Measurements from ENCODE around the gene CANX.
"Not testable (repeated sequence)": the region's sequence is repeated elsewhere in the genome, so short reads cannot be mapped to it uniquely, and the experiment has no call there.

The CANX gene

GRCh38 chr5:179731791-179732411 lies 33.1 kb downstream of the CANX start:
- peak overlapping the region; percentile 6 for H3K4me3 ChIP-seq (ENCODE audit: low read depth, low read length)
- in situ Hi-C loops (cut with HindIII; ENCODE audit: low sequenced_read_pairs) = no loop called here
- TF ChIP-seq, protein P1, sequence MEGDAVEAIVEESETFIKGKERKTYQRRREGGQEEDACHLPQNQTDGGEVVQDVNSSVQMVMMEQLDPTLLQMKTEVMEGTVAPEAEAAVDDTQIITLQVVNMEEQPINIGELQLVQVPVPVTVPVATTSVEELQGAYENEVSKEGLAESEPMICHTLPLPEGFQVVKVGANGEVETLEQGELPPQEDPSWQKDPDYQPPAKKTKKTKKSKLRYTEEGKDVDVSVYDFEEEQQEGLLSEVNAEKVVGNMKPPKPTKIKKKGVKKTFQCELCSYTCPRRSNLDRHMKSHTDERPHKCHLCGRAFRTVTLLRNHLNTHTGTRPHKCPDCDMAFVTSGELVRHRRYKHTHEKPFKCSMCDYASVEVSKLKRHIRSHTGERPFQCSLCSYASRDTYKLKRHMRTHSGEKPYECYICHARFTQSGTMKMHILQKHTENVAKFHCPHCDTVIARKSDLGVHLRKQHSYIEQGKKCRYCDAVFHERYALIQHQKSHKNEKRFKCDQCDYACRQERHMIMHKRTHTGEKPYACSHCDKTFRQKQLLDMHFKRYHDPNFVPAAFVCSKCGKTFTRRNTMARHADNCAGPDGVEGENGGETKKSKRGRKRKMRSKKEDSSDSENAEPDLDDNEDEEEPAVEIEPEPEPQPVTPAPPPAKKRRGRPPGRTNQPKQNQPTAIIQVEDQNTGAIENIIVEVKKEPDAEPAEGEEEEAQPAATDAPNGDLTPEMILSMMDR (IDR thresholded peaks at IDR 0.05; ENCODE audit: low read depth, low read length, missing control alignments) = no peak
- peak; percentile 18 for DNase-seq (ENCODE audit: low read depth)

DNA sequence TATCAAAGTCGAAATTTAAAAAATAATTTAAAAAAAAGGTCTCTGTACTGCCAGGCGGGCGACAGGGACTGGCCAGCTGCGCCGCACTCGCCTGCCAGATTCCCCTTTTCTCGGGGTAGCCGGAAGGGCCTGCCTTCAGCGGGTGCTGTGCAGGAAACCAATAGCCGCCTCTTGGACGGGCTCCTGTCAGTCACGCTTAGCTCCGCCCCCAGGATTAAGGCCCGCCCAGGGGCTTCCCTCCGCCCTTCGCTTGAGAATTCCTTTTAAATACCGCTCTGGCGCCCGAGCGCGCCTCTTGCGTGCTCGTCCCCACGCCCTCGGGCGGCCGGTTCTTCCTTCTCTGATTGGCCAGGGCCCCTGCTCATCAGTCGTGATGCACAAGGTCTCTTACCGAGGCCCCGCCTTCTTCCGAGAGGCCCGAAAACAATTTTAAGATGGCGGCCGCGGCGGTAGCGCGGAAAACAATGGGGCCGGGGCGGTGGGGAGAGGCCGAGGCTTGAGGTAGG lies 33.7 kb downstream of the CANX start, which contains the start of gene MAML1:
Gene MAML1 (plus strand): TSS at position 411 of the 506 bp plus-strand sequence. CDS start 291 bp downstream, outside the sequence.
- DNase-seq (ENCODE audit: low read depth) = peak; percentile 100
- in situ Hi-C loops (cut with HindIII; ENCODE audit: low sequenced_read_pairs) = no loop called here
- peak within 1 kb of the TSS; percentile 76 for H3K4me3 ChIP-seq (ENCODE audit: low read depth, low read length)
- TF ChIP-seq, protein P1 (IDR thresholded peaks at IDR 0.05; ENCODE audit: low read depth, low read length, missing control alignments) = no peak

GRCh38 chr5:179732918-179733771 lies 34.4 kb downstream of the CANX start:
- no peak for DNase-seq (ENCODE audit: low read depth)

DNA sequence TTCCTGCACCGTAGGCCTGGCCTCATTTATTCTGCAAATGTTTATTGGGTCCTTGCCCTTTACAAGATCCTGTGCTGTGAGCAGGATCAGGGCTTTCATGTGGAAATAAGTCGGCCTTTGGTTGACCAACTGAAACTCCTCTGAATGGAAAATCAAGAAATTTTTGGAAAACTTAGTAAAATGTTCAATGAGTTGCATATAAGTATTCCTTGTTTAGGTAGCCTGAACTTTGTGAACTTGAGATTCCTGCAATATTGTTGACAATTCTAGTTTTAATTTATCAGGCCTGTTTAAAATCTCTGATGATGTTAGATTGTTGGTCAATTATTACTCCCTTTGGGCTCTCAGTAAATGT lies 35.0 kb downstream of the CANX start:
- TF ChIP-seq, protein P1 (IDR thresholded peaks at IDR 0.05; ENCODE audit: low read depth, low read length, missing control alignments) = no peak
- H3K4me3 ChIP-seq (ENCODE audit: low read depth, low read length) = peak overlapping the region; percentile 76
- DNase-seq (ENCODE audit: low read depth) = peak; percentile 8
- in situ Hi-C loops (cut with HindIII; ENCODE audit: low sequenced_read_pairs) = no loop called here

More at GRCh38 chr5:179732918-179733771, 34.4 kb downstream of the CANX start:
- TF ChIP-seq, protein P1 (IDR thresholded peaks at IDR 0.05; ENCODE audit: low read depth, low read length, missing control alignments) = no peak
- H3K4me3 ChIP-seq (ENCODE audit: low read depth, low read length) = peak overlapping the region; percentile 76
- in situ Hi-C loops (cut with HindIII; ENCODE audit: low sequenced_read_pairs) = no loop called here

DNA sequence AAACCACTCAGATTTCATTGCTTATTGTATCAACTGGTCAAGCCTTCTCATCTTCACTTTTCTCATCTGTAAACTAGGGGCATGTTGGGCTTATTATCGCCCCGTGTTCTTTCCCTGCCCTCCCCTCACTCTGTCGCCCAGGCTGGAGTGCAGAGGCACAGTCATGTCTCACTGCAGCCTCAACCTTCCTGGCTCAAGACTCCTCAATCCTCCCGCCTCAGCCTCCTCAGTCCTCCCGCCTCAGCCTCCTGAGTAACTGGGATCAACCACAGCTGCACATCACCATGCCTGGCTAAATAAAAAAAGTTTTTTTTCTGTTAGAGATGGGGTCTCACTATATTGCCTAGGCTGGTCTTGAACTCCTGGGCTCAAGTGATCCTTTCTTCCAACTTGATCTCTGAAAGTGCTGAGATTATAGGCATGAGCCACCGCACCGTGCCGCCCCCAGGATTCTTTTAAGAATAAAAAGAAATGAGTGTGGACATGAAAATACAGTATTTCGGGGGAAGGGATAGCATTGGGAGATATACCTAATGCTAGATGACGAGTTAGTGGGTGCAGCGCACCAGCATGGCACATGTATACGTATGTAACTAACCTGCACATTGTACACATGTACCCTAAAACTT lies 35.9 kb downstream of the CANX start:
- TF ChIP-seq, protein P1 (IDR thresholded peaks at IDR 0.05; ENCODE audit: low read depth, low read length, missing control alignments) = no peak
- peak overlapping the region; percentile 76 for H3K4me3 ChIP-seq (ENCODE audit: low read depth, low read length)
- in situ Hi-C loops (cut with HindIII; ENCODE audit: low sequenced_read_pairs) = no loop called here
- no peak for DNase-seq (ENCODE audit: low read depth)

DNA sequence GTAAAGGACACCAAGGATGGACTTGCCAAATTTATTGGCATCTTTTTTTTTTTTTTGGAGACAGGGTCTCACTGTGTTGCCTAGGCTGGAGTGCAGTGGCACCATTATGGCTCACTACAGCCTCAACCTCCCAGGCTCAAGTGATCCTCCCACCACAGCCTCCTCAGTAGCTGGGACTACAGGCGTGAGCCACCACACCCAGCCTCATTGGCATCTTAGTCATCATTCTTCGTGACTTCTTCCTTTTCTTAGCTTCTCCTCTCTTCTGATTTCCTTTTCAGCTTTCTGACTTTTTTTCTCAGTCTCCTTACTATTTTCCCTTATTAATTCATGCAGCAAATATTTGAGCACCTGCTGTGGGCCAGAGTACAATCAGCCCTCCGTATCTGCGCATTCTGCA lies 40.0 kb downstream of the CANX start:
- H3K4me3 ChIP-seq (ENCODE audit: low read depth, low read length) = no peak overlapping the region
- no peak for DNase-seq (ENCODE audit: low read depth)
- TF ChIP-seq, protein P1 (IDR thresholded peaks at IDR 0.05; ENCODE audit: low read depth, low read length, missing control alignments) = no peak
- in situ Hi-C loops (cut with HindIII; ENCODE audit: low sequenced_read_pairs) = no loop called here

- DNase-seq (ENCODE audit: low read depth); H3K4me3 ChIP-seq (ENCODE audit: low read depth, low read length); in situ Hi-C loops (cut with HindIII; ENCODE audit: low sequenced_read_pairs): not testable (repeated sequence)
Observed at GRCh38 chr5:179744106-179744505, 45.3 kb downstream of the CANX start.
